ENCODE data around the gene RCVRN. TPM values are rescaled to one million over a fixed set of nuclear protein-coding genes. Genes with fewer than 3 reads are reported as not detected.

RCVRN gene
- total and polyA plus RNA-seq, 9 donors = 0.22 to 0.82 (median 0.40) TPM; not detected in 6

DNA sequence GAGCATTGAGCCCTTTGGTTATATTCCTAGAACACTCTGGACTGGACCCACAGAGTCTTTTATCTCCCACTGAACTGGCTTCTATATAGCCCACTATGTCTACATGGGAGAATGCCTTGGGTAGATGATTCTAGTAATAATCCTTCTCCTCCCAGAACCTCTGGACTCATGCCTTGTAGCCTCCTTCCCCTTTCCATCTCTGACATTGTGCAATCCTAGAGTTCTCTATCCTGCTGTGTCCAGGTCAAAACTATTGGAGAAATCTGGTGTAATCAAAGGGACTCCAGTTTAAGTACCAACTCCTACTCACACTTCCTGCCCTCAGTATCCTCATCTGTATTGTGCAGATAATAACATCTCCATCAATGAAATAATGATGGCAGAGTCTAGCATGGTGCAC, 9.1 kb downstream of the RCVRN start:
- no peak for DNase-seq
- Histone ChIP-seq H3K9me3 (no peaks in the 10 kb centered on the region), H3K4me1 (ENCODE audit: insufficient read depth) (peaks cover 7% of the 10 kb centered on the region), H3K36me3 (no peaks in the 10 kb centered on the region), H3K27me3 (no peaks in the 10 kb centered on the region), H3K27ac (no peak overlapping the region), H3K4me3 (no peak overlapping the region)
- no peak for TF ChIP-seq EP300 (IDR thresholded peaks at IDR 0.05)
- TF ChIP-seq, protein P1, sequence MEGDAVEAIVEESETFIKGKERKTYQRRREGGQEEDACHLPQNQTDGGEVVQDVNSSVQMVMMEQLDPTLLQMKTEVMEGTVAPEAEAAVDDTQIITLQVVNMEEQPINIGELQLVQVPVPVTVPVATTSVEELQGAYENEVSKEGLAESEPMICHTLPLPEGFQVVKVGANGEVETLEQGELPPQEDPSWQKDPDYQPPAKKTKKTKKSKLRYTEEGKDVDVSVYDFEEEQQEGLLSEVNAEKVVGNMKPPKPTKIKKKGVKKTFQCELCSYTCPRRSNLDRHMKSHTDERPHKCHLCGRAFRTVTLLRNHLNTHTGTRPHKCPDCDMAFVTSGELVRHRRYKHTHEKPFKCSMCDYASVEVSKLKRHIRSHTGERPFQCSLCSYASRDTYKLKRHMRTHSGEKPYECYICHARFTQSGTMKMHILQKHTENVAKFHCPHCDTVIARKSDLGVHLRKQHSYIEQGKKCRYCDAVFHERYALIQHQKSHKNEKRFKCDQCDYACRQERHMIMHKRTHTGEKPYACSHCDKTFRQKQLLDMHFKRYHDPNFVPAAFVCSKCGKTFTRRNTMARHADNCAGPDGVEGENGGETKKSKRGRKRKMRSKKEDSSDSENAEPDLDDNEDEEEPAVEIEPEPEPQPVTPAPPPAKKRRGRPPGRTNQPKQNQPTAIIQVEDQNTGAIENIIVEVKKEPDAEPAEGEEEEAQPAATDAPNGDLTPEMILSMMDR (IDR thresholded peaks at IDR 0.05) = no peak
- TF ChIP-seq POLR2A (IDR thresholded peaks at IDR 0.05) = no peak
- intact Hi-C loops (cut with DNase I) = loop anchor here in 2 of 4 donors (10.0 kb wide), 2 partner anchors 101 to 141 kb away; partner anchors contain the start of gene DHRS7C (in 1 of the 2)

DNA sequence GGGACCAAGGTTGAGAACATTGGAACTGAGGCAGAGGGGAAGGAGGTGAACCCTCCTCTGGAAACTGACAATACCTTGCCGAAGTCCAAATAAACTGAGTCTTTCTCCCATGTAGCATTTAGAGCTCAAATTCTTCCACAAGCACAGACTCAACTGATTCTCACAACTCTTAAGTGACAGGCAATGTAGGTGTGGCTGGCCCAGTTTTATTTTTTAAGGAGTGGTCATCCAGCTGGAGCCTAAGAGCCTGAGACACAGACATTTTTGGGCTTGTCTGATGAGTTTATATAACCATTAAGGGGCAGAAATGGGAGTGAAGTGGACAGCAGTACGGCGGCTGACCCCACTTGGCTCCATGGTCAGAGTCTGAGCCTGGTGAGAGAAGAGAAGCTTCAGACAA, 10.8 kb downstream of the RCVRN start:
- TF ChIP-seq EP300 (IDR thresholded peaks at IDR 0.05) (no peak), POLR2A (IDR thresholded peaks at IDR 0.05) (no peak)
- TF ChIP-seq, protein P1 (IDR thresholded peaks at IDR 0.05) = no peak
- Histone ChIP-seq H3K36me3 (no peaks in the 10 kb centered on the region), H3K27me3 (no peaks in the 10 kb centered on the region), H3K4me3 (no peak overlapping the region), H3K27ac (no peak overlapping the region), H3K9me3 (no peaks in the 10 kb centered on the region), H3K4me1 (ENCODE audit: insufficient read depth) (no peaks in the 10 kb centered on the region)
- DNase-seq = no peak
- 90 to 91% (median 90%) methylated on average over 3 of the region's 3 CpGs for WGBS, 3 donors
- intact Hi-C loops (cut with DNase I) = loop anchor here in 2 of 4 donors (10.0 kb wide), 2 partner anchors 99 to 139 kb away; partner anchors contain the start of gene DHRS7C (in 1 of the 2)

DNA sequence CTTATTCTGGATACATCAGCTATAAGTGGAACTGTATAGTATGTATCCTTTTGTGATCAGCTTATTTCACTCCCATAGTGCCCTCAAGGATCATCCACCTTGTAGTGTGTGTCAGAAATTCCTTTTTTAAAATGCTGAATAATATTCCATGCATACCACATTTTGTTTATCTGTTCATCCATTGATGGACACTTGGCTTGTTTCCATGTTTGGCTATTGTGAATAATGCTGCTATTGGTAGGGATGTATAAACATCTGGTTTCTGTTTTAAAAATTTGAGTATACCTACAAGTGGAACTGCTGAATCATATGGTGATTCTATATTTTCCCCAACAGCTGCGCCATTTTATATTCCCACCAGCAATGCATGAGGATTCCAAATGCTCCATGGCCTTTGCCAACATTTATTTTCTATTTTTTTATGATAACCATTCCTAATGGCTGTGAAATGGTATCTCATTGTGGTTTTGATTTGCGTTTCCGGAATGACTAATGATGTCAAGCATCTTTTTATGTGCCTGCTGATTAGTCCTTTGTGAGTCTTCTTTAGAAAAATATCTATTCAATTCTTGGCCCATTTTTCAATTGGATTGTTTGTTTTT, 11.6 kb downstream of the RCVRN start:
- H3K27ac ChIP-seq = no peak overlapping the region
- no peaks in the 10 kb centered on the region for H3K27me3 ChIP-seq
- no peak for DNase-seq
- WGBS, 3 donors = 38 to 57% (median 49%) methylated on average over 3 of the region's 3 CpGs
- H3K4me3 ChIP-seq = no peak overlapping the region
- intact Hi-C loops (cut with DNase I) = loop anchor here in 2 of 4 donors (10.0 kb wide), 2 partner anchors 99 to 139 kb away; partner anchors contain the start of gene DHRS7C (in 1 of the 2)
- TF ChIP-seq, protein P1 (IDR thresholded peaks at IDR 0.05) = no peak
- TF ChIP-seq POLR2A (IDR thresholded peaks at IDR 0.05) (no peak), EP300 (IDR thresholded peaks at IDR 0.05) (no peak)
- no peaks in the 10 kb centered on the region for H3K36me3 ChIP-seq
- H3K4me1 ChIP-seq (ENCODE audit: insufficient read depth) = no peaks in the 10 kb centered on the region
- no peaks in the 10 kb centered on the region for H3K9me3 ChIP-seq

DNA sequence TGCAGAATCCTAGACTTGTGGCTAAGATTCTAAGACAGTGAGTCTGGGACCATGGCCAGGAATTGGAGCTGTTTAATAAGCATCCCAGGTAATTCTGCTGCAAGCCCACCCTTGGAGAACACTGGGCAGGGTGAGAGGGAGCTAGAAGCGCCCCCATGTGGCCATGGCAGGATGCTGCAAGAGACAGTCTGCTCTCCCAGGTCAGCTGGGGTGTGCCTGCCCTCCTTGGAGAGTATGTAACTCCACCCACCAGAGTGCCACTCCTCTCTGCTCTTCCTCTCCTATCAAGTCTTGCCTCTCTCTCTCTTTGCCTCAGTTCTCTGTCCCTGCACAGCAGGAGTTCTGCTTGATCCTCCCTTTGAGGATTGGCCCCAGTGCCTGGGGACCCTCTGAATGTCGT, 14.9 kb downstream of the RCVRN start:
- H3K4me1 ChIP-seq (ENCODE audit: insufficient read depth) = no peaks in the 10 kb centered on the region
- TF ChIP-seq POLR2A (IDR thresholded peaks at IDR 0.05) = no peak
- TF ChIP-seq, protein P1 (IDR thresholded peaks at IDR 0.05) = no peak
- TF ChIP-seq EP300 (IDR thresholded peaks at IDR 0.05) = no peak
- no peaks in the 10 kb centered on the region for H3K36me3 ChIP-seq
- intact Hi-C loops (cut with DNase I) = loop anchor here in 2 of 4 donors (10.0 kb wide), 2 partner anchors 95 to 135 kb away; partner anchors contain the start of gene DHRS7C (in 1 of the 2)
- no peaks in the 10 kb centered on the region for H3K9me3 ChIP-seq
- no peaks in the 10 kb centered on the region for H3K27me3 ChIP-seq
- H3K4me3 ChIP-seq = no peak overlapping the region
- 41 to 50% (median 44%) methylated on average over 2 of the region's 2 CpGs for WGBS, 3 donors
- no peak for DNase-seq
- H3K27ac ChIP-seq = no peak overlapping the region

All from ovary (tissue), 9 donors.